ENCODE results near the gene CAMTA1.
A peak's percentile ranks its signal among the peaks of the same experiment; 100 is the strongest.

The CAMTA1 gene

DNA sequence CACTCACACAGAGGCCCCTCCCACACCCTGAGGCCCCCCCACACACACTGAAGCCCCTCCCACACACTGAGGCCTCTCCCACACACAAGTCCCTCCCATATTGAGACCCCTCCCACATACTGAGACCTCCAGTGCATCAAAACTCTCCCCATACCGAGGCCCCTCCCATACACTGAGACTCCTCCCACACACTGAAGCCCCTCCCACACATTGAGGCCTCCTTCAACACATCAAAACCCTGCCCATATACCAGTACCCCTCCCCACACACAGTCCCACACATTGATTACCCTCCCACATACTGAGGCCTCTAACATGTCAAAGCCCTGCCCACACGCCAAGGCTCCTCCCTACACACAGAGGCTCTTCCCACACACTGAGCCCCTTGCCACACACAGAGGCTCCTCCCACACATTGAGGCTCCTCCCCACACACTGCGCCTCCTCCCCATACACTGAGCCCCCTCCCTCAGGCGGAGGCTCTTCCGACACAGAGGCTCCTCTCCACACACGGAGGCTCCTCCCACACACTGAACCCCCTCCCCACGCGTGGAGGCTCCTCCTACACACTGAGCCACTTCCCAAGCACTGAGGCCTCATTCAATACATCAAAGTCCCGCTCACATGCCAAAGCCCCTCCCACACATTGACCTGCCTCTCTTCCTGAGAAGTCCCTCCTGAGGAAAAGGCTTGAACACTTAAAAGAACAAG lies 392.3 kb downstream of the CAMTA1 start:
- H3K4me3 Mint-ChIP-seq: no peak overlapping the region
- H3K4me1 Mint-ChIP-seq: no peaks in the 10 kb centered on the region
- no peak for ATAC-seq
- H3K9me3 Mint-ChIP-seq: peaks cover 22% of the 10 kb centered on the region
- H3K27ac Mint-ChIP-seq: no peak overlapping the region
- H3K27me3 Mint-ChIP-seq: peaks cover 45% of the 10 kb centered on the region
- no peaks in the 10 kb centered on the region for H3K36me3 Mint-ChIP-seq

DNA sequence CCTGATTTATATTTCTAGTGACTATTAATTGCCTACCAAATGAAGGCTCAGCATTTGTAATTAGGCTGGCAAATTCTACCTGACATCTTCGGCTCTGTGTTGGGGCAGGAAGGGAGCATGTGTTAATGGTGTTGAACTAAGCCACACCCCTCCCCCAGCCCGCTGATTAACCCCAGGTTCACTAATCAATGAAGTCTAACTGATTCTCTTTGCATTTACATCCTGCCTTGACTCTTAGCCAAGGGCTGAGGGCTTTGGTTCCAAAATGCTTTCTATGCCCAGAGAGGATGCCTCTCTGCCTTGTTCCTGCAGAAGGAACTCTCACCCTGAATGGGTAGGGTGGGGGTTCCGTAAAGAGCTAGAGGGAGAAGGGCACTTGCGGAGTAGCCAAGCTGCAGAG lies 393.1 kb downstream of the CAMTA1 start:
- Mint-ChIP-seq H3K9me3 (peaks cover 22% of the 10 kb centered on the region), H3K4me1 (no peaks in the 10 kb centered on the region), H3K27me3 (peaks cover 39% of the 10 kb centered on the region), H3K4me3 (no peak overlapping the region), H3K36me3 (no peaks in the 10 kb centered on the region), H3K27ac (no peak overlapping the region)
- no peak for ATAC-seq

DNA sequence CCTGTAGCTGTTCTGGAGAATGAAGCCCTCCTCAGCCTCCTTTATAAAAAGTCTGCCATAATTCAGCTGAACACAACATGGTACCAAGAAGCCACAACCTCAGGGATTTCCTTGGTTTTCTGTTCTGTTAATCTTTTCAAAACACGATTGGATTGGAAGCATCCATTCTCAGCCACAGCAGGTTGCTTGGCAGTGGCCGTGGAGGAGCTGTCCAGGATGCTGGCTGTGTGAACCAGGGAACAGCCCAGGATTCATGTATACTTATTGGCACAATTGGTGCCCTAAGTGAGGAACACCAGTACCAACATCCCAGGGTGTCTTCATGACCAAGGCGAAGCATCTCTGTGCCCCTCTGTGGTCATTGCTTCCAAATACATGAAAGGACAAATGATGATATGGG lies 393.5 kb downstream of the CAMTA1 start:
- Mint-ChIP-seq H3K27ac (no peak overlapping the region), H3K9me3 (peaks cover 22% of the 10 kb centered on the region), H3K36me3 (no peaks in the 10 kb centered on the region), H3K27me3 (peaks cover 39% of the 10 kb centered on the region), H3K4me1 (no peaks in the 10 kb centered on the region), H3K4me3 (no peak overlapping the region)
- no peak for ATAC-seq

DNA sequence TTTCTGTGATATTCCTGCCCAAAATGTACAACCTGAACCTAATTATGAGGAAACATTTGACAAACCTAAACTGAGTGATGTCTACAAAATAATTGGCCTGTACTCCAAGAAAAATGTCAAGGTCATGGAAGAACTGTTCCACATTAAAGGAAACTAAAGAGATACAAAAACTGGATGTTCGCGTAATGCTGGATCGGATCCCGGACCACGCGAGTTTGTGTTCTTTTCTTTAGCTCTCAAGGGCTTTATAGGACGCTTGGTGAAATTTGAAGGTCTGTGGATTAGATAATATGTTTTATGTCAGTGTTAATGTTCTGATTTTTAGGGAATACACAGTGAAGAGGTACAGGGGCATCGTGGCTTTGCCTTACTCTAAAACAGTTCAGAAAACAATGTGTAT lies 400.5 kb downstream of the CAMTA1 start:
- H3K4me3 Mint-ChIP-seq: no peak overlapping the region
- no peak for ATAC-seq
- no peak overlapping the region for H3K27ac Mint-ChIP-seq
- H3K9me3 Mint-ChIP-seq: peaks cover 8% of the 10 kb centered on the region
- no peaks in the 10 kb centered on the region for H3K4me1 Mint-ChIP-seq
- no peaks in the 10 kb centered on the region for H3K36me3 Mint-ChIP-seq
- no peaks in the 10 kb centered on the region for H3K27me3 Mint-ChIP-seq

DNA sequence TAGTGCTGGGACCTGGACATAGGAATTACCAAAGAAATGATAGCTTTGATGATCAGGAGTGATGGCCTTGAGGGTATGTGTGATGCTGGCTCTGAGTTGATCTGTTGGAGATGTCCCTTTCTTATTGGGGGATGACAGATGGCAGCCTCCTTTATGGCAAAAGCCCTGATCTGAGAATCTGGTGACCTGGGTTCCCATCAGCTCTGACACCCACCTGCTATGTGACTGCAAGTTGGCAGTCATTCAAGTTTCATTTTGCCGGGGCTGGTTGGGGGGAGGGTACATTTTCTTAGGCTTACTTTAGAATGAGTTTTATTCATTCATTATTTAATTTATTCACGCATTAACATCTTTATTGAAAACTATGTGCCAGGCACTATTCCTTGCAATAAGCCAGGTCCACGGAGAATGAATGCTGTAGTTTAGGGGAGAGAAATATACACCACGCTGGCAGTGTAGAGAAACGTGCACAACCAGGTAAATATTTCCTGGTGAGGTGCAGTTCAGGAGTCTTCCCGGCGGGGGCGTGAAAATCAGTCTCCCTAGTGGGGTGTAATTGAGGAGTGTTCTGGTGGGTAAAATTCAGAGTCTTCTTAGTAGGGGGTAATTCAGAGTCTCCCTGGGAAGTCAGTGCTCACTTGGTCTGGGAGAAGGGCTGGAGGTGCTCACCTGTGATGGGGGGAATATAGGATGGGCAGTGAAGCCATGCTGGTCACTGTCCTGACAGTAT lies 401.3 kb downstream of the CAMTA1 start:
- ATAC-seq: no peak
- Mint-ChIP-seq H3K27me3 (no peaks in the 10 kb centered on the region), H3K36me3 (no peaks in the 10 kb centered on the region), H3K4me1 (no peaks in the 10 kb centered on the region), H3K4me3 (no peak overlapping the region), H3K9me3 (peaks cover 8% of the 10 kb centered on the region), H3K27ac (no peak overlapping the region)

DNA sequence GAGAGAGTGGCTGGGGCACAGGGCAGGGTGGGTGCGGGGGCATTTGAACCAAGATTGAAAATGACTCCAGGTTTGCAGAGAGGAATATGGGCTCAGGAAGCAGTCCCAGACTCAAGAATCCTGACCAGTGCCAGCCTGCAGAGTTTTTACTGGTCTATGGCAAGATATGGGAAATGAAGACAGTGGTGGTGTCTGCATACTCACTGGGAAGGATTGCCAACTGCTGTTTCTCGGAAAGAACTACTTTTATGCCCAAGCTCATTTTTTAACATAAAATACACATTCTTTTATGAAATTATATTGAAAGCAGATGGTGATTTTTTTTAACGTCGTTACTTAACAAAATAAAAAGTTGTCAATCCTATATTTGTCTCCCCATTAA lies 401.8 kb downstream of the CAMTA1 start:
- no peak for ATAC-seq
- Mint-ChIP-seq H3K4me1 (no peaks in the 10 kb centered on the region), H3K27ac (no peak overlapping the region), H3K4me3 (no peak overlapping the region), H3K36me3 (no peaks in the 10 kb centered on the region), H3K27me3 (no peaks in the 10 kb centered on the region), H3K9me3 (peaks cover 8% of the 10 kb centered on the region)

DNA sequence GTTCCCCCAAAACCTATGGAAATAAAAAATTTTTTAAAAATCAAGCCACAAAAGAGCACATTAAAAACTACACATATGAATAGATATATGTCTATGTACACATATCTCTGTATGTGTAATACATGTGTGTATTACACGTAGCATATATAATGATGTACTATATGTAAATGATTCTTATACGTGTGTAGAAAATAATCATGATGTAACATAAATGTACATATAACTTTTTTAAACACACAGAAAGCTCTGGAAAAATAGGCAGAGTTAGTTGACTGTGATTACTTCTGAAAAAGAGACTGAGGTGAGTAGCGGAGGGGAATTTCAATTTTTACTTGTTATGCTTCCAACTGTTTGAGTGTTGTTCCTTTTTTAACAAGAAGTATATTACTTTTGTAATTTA lies 405.0 kb downstream of the CAMTA1 start:
- Mint-ChIP-seq H3K27ac (no peak overlapping the region), H3K4me3 (no peak overlapping the region), H3K36me3 (no peaks in the 10 kb centered on the region), H3K4me1 (no peaks in the 10 kb centered on the region), H3K27me3 (no peaks in the 10 kb centered on the region), H3K9me3 (peaks cover 8% of the 10 kb centered on the region)
- no peak for ATAC-seq

DNA sequence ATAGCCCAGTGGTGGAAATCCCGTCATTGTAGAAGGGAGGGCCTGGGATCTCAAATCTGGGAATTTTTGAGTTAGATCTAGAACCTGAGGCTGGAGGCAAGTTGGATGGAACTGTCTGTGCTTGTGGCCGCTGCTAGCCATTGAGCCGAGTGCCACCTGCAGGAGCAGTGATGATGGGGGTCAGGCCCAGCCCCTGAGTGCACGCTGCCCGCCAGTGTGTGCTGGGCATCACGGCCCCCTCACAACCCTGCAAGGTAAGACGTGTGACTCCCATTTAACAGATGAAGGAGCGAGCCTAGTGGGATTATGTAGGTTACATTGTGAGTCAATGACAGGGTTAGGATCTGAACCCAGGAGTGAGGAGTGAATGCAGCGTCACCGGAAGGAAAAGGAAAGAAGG lies 407.2 kb downstream of the CAMTA1 start:
- H3K27me3 Mint-ChIP-seq: no peaks in the 10 kb centered on the region
- no peaks in the 10 kb centered on the region for H3K4me1 Mint-ChIP-seq
- no peak overlapping the region for H3K27ac Mint-ChIP-seq
- H3K36me3 Mint-ChIP-seq: no peaks in the 10 kb centered on the region
- H3K9me3 Mint-ChIP-seq: peaks cover 6% of the 10 kb centered on the region
- H3K4me3 Mint-ChIP-seq: no peak overlapping the region
- ATAC-seq: peak; percentile 20

DNA sequence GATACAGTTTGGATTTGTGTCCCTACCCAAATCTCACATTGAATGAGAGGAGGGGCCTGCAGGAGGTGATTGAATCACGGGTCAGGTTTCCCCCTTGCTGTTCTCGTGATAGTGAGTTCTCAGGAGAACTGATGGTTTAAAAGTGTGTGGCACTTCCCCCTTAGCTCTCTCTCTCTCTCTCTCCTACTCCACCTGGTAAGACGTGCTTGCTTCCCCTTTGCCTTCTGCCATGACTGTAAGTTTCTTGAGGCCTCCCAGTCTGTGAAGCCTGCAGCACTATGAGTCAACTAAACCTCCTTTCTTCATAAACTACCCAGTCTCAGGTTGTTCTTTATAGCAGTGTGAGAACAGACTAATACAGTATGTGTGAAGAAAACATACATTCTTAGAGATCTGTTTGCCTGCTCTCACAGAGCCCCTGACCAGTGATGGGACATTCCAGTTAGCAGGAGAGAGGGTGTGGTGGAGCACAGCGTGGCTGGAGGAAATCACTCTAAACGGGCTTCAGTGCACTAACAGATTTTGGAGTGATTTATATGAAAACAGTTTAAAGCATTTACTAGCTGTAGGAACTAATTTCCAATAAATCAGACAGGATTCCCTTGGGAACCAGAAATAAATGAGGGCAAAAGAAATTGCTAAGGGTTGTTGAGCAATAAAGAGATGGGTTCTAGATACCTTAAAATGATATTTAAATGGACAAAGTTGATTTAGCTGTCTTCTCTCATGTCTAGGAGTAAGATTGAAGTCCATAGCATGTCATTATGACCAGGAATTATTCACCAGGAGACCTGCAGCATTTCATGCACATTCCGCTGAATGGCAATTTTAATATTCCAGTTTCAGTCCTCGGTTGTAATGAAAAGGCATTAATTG lies 411.0 kb downstream of the CAMTA1 start:
- Mint-ChIP-seq H3K9me3 (no peaks in the 10 kb centered on the region), H3K36me3 (no peaks in the 10 kb centered on the region), H3K4me1 (no peaks in the 10 kb centered on the region), H3K27me3 (no peaks in the 10 kb centered on the region), H3K4me3 (no peak overlapping the region), H3K27ac (no peak overlapping the region)
- no peak for ATAC-seq

DNA sequence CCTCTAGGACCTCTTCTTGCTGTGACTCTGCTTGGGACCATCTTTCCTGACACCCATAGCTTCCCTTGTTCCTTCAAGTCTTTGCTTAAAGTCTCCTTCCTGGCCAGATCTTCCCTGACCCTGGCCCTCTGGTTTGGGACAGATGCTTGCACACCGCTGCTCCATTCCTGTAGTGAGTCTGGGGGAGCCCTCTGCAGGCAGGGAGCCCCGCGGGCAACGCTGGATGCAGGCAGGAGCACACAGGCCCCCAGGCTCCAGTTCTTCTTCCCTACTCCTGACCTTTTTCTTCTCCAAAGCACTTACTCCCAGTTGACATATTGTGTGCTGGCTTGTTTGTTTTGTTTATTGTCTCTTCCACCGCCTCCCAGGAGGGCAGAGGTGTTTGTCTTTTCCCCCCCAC lies 413.4 kb downstream of the CAMTA1 start:
- Mint-ChIP-seq H3K4me3 (no peak overlapping the region), H3K4me1 (no peaks in the 10 kb centered on the region), H3K36me3 (no peaks in the 10 kb centered on the region), H3K27ac (no peak overlapping the region), H3K27me3 (no peaks in the 10 kb centered on the region), H3K9me3 (peaks cover 5% of the 10 kb centered on the region)
- ATAC-seq: no peak

DNA sequence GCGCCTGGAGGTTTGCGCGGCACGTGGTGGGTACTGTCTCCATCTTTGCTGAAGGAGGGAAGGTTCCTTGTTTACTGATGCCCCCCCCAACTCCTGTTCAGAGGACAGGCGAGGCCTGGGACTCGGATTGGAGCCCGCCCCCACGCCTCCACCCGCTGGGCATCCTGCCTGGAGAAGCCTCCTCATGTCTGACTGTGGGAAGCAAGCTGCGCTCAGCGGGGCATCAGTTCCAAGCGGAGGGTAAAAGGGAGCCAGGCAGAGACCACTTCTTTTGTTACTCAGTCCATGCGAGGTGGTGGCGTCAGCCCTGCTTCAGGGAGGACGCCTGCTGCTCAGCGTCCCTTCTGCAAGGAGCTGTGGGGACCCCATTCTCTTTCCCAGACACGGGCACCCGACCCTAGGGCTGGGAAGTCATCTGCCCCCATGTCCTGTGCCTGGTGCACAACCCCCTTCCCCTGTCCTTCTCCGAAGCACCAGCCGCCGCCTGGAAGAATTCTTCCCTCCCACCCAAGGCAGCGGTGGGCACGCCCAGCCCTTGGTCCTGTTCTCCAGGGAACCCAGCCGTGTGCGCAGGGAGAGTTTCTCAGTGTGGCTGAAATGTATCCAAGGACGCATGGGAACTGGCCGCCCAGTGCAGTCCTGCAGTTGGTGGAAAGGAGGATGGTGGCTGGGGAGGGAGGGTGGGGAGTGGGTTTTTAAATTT lies 414.0 kb downstream of the CAMTA1 start:
- ATAC-seq: peak; percentile 16
- no peaks in the 10 kb centered on the region for H3K27me3 Mint-ChIP-seq
- H3K4me1 Mint-ChIP-seq: no peaks in the 10 kb centered on the region
- no peaks in the 10 kb centered on the region for H3K36me3 Mint-ChIP-seq
- H3K27ac Mint-ChIP-seq: no peak overlapping the region
- H3K9me3 Mint-ChIP-seq: peaks cover 5% of the 10 kb centered on the region
- no peak overlapping the region for H3K4me3 Mint-ChIP-seq

DNA sequence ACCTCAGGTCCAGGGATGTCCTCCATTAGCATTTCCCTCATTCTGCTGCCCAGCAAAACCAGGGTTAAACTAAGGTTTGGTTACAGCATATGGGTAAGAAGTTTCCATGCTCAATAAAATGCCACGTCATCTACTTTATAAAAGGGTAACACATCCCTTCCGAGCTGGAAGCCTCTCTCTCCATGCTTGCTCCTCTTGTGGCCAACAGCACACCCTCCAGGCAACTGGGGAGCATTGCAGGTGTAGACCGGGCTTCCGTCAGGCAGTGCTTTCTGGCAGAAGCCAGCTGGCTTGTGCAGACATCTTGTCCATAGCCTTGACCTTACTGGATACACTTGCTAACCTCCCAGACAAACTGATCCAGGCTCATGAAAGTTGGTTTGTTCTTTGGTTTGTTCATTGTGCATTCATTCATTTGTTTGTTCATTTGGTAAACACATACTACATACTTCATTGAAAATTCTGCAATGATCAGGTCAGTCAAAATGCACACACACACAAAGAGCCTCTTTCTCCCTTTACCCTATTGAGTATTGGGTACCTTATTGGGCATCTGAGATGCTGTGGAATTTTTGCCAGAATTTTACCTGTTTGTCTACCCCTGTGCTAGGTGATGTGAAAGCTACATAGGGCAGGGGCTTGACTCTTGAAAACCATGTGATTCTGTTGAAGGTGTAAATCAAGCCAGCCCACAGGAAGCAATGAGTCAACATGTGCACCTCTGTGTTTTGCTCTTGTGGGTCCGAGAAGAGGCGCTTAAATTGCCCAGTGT lies 422.8 kb downstream of the CAMTA1 start:
- H3K27me3 Mint-ChIP-seq: peaks cover 24% of the 10 kb centered on the region
- no peak for ATAC-seq
- no peak overlapping the region for H3K4me3 Mint-ChIP-seq
- no peaks in the 10 kb centered on the region for H3K4me1 Mint-ChIP-seq
- no peak overlapping the region for H3K27ac Mint-ChIP-seq
- H3K9me3 Mint-ChIP-seq: no peaks in the 10 kb centered on the region
- H3K36me3 Mint-ChIP-seq: no peaks in the 10 kb centered on the region

DNA sequence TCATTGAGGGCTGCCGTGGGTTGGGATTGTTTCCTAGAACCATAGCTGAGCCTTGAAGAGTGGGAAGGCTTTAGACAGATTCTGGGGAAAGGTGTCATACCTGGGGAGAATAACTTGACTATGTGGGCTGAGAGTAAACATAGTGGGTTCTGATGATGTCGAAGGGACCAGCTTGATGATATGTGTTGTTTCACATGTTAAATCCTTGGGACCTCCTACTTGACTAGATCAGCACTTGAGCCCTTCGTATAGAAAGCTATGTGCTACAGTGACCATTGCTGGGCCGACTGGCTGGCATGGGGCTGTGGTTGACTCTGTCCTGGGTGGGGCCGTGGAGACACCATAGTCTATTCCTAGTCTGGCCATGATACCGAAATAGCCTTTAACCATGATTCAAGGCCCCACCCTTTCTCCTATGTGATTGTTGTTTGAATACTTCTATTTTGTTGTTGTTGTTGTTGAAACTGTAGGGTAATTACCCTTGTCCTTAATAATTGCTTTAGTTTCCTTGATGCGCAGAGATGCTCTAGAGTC lies 423.5 kb downstream of the CAMTA1 start:
- Mint-ChIP-seq H3K4me1 (no peaks in the 10 kb centered on the region), H3K36me3 (no peaks in the 10 kb centered on the region), H3K4me3 (no peak overlapping the region), H3K9me3 (no peaks in the 10 kb centered on the region), H3K27ac (no peak overlapping the region), H3K27me3 (peaks cover 24% of the 10 kb centered on the region)
- no peak for ATAC-seq

DNA sequence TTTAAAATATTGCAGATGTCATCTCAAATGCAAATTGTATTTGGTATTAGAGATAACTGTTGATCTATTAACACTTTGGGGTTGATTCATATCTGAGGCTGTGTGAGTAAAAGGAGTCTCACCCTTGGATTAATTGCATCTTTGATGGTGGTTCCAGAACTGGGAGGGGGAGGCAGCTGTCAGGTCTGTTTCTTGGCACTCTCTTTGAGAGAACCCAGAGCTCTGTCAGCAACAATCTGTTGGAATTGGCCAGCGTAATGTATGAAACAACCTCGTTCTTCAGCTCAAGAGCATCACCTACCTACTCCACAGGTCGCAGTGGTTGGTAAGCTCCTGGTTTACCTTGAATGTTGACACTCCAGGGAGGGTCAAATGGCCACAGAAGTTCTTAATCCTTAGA lies 424.1 kb downstream of the CAMTA1 start:
- Mint-ChIP-seq H3K4me3 (no peak overlapping the region), H3K4me1 (no peaks in the 10 kb centered on the region), H3K9me3 (no peaks in the 10 kb centered on the region), H3K27me3 (peaks cover 24% of the 10 kb centered on the region), H3K27ac (no peak overlapping the region), H3K36me3 (no peaks in the 10 kb centered on the region)
- ATAC-seq: no peak
